ENCODE data around the gene MAPRE3.
"Not testable (repeated sequence)": the region's sequence is repeated elsewhere in the genome, so short reads cannot be mapped to it uniquely, and the experiment has no call there.

The MAPRE3 gene

GRCh38 chr2:26970244-26970927 lies at the start of gene MAPRE3:
Gene MAPRE3 (plus strand): TSS chr2:26970637. CDS start chr2:27022219, 51,582 bp downstream.
- DNase-seq (ENCODE audit: extremely low spot score, insufficient read length, low read depth), result peak; percentile 88
- FAIRE-seq, result peak; percentile 18

DNA sequence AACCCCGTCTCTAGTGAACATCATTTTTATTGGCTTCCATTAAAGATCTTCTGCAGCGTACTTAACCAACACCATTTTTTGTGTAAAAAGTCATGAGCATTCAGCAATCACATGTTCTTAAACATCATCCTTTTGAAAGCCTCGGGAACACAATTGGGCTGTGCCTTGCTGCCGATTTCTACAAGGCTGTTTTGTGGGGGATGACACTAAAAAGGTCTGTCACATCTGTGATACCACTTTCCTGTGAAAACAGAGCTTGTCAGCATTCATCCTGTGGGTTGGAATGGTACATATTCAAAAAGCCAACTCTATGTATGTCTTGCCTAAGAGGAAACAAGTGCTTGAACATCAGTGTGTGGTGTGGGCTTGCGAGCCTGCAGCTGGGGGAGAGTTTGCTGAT lies 49.1 kb upstream of the MAPRE3 start:
- FAIRE-seq (no peak), DNase-seq (ENCODE audit: extremely low spot score, insufficient read length, low read depth) (no peak)

DNA sequence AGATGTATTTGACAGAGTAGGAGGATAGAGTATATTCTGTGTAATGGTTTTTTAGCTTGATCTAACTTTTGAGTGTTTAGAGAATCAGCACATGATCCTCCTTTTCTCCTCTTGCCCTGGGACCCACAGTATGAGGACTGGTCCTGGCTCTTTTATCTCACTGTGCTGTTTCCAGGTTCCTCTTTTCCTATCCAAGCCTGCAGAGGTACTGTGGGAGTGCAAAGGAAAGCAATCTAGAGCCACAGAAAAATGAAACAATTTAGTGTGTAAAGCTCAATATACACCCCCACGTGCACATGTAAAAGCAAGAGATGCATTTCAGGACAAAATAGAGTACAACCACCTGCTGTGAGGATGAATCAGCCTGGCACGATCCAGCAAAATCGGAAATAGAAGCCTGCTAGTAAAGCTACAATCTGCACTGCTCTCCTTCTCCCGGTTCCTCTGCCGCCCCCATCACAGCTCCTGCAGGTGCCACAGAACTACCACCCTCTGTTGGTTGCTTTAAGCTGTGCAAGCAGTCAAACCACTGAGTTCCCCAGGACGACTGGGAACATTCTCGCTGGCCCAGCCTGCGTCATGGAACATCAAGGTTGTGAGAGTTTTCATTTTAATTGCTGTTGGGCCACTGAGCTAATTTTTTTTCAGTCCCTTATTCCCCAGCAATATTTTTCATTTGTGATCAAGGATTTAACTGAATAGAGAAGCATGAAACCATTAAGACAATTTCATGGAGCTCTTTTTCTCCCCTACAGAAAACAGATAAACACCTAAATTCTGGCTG lies 47.8 kb upstream of the MAPRE3 start:
- FAIRE-seq, result peak; percentile 72
- DNase-seq (ENCODE audit: extremely low spot score, insufficient read length, low read depth), result peak; percentile 33

- FAIRE-seq; DNase-seq (ENCODE audit: extremely low spot score, insufficient read length, low read depth): not testable (repeated sequence)
Measured at GRCh38 chr2:26923189-26923466, 47.3 kb upstream of the MAPRE3 start.

DNA sequence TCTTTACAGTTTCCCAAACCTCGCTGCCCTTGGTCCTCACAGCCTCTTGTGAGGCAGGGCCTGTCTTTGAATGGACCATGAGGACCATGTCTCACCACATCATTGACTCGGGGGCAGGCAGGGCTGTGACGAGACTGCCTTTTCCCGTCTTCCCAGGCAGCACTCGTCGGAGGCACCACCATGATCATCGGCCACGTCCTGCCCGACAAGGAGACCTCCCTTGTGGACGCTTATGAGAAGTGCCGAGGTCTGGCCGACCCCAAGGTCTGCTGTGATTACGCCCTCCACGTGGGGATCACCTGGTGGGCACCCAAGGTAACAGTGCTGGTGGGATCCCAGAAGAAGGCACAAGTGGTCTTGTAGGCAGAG lies 45.7 kb upstream of the MAPRE3 start:
- FAIRE-seq (no peak), DNase-seq (ENCODE audit: extremely low spot score, insufficient read length, low read depth) (no peak)

- no peak for DNase-seq (ENCODE audit: extremely low spot score, insufficient read length, low read depth)
- FAIRE-seq, result no peak
Measured at GRCh38 chr2:26925100-26925791, 45.2 kb upstream of the MAPRE3 start.

DNA sequence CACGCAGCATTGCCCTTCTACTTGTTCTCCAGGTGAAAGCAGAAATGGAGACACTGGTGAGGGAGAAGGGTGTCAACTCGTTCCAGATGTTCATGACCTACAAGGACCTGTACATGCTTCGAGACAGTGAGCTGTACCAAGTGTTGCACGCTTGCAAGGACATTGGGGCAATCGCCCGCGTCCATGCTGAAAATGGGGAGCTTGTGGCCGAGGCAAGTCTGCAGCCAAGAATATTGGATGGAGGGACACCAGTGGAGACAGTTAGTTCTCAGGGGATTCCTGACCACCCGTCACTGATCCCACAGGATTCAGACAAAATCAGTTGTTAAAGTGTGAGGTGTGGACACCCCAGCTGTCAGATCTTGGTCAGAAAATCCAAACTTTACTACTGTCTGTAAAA lies 43.2 kb upstream of the MAPRE3 start:
- DNase-seq (ENCODE audit: extremely low spot score, insufficient read length, low read depth), result no peak
- FAIRE-seq, result no peak

GRCh38 chr2:26932974-26933373 lies 37.5 kb upstream of the MAPRE3 start:
- FAIRE-seq (no peak), DNase-seq (ENCODE audit: extremely low spot score, insufficient read length, low read depth) (no peak)

DNA sequence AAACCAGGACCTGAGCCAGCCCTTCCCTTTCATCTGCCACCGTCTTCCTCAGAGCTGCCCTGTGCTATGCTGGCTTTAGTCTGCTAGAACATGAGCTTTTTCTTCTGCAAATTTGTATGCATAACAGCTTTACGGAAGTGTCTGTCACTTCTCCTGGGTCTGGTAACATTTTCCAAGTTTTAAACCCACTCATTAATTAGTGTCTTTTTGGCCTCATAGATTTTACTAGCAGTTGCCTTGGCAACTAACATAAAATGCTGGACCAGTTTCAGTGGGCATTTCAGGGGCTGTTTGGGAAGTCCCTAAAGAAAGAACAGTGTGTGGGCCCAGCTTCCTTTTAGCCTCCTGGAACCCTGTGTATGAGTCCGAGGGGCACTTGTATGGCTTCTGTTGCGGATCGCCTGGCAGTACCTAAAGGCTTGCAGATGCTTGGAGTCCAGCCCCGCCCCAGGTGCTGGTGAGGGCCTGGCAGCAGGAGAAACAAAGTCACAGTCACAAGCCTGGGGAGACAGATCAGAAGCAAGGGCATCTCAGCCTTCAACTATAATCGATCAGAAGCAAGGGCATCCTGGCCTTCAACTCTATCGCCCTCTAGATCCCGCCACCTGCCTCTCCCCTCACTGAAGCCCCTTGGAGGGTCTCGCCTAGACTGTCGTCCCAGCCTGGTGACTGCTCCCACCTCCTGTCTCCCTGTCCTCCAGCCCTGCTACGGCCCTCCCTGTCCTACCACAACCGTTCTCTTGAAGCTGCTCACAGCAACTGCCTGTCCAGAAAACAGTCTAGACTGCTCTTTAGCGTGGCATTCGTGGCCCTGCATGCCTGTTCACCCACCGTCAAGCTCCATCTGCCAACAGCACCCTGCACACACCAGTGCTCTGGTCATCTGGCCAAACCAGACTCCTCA lies 36.8 kb upstream of the MAPRE3 start:
- FAIRE-seq, result no peak
- no peak for DNase-seq (ENCODE audit: extremely low spot score, insufficient read length, low read depth)

GRCh38 chr2:26934335-26934724 lies 36.1 kb upstream of the MAPRE3 start:
- DNase-seq (ENCODE audit: extremely low spot score, insufficient read length, low read depth) (no peak), FAIRE-seq (no peak)

DNA sequence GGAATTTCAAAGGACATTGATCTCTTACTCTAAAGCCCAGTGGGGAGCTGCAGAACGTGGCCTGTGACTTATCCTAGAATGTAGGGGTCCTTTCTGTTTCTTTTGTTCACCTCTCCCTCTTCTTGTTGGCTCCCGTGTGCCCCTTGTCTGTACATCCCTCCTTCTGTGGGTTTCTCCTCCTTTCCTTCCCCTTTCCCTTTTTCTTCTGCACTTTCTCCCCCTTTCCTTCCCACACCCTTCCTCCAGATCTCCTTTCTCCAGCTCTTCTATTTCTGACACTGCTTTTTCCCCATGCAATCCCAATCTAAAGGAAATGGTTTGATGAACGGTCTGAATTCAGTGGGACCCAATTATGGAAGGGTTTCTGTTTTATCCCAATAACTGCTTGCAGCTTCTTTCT lies 35.5 kb upstream of the MAPRE3 start:
- DNase-seq (ENCODE audit: extremely low spot score, insufficient read length, low read depth), result no peak
- FAIRE-seq, result no peak

DNA sequence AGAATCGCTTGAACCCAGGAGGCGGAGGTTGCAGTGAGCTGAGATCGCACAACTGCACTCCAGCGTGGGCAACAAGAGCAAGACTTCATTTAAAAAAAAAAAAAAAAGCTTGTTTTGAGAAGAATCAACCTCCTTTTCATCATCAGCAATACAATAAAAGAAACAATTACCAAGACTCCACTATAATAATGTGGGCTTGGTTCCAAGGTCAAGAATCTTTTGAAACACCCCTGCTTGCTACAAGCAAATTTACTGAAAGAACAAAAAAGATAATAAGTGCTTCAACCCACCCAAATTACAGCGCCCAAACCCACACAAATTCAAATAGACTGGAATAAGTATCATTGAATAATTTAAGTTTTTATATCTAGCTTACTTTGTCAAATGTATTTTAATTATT lies 33.6 kb upstream of the MAPRE3 start:
- FAIRE-seq (no peak), DNase-seq (ENCODE audit: extremely low spot score, insufficient read length, low read depth) (no peak)

DNA sequence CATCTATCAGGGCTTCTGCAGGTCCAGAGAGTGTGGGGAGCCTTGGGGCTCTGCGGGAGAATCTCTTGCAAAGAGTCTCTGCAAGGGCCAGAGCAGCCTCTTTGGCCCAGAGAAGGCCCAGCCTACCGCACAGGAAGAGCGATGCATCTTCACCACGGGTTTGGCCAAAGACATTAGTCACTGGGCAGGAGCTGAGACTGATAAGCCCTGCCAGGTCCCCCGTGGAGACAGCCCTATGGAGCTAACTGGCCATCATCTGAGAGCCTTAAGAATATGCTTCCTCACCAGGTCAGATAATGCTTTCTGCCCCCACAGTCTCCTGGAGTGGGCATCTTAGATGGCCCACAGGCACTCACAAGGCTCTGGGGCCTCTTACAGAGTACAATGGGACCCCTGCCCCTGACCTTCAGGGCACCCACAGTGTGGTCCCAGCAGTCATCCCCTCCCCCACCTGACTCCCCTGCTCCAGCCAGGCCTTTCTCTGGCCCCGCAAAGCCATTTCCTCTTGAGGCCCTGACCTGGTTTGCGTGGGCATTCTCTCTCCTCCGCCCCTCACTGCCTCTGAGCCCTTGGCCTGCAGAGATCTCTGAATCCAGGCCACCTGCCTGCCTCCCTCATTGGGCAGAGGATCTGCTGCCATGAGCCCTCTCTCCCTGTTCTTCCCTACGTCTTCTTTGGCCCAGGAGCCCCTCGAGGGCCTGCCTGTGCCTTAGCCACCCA lies 31.9 kb upstream of the MAPRE3 start:
- DNase-seq (ENCODE audit: extremely low spot score, insufficient read length, low read depth), result no peak

GRCh38 chr2:26940001-26940400 lies 30.4 kb upstream of the MAPRE3 start:
- no peak for FAIRE-seq

More for the DNA sequence above, 31.9 kb upstream of the MAPRE3 start:
- FAIRE-seq, result no peak

GRCh38 chr2:26941486-26941885 lies 29.0 kb upstream of the MAPRE3 start:
- FAIRE-seq, result no peak
- DNase-seq (ENCODE audit: extremely low spot score, insufficient read length, low read depth), result no peak

More at GRCh38 chr2:26940001-26940400, 30.4 kb upstream of the MAPRE3 start:
- DNase-seq (ENCODE audit: extremely low spot score, insufficient read length, low read depth), result no peak

- FAIRE-seq, result peak; percentile 59
- peak; percentile 53 for DNase-seq (ENCODE audit: extremely low spot score, insufficient read length, low read depth)
Measured at GRCh38 chr2:26942543-26943295, 27.7 kb upstream of the MAPRE3 start.

DNA sequence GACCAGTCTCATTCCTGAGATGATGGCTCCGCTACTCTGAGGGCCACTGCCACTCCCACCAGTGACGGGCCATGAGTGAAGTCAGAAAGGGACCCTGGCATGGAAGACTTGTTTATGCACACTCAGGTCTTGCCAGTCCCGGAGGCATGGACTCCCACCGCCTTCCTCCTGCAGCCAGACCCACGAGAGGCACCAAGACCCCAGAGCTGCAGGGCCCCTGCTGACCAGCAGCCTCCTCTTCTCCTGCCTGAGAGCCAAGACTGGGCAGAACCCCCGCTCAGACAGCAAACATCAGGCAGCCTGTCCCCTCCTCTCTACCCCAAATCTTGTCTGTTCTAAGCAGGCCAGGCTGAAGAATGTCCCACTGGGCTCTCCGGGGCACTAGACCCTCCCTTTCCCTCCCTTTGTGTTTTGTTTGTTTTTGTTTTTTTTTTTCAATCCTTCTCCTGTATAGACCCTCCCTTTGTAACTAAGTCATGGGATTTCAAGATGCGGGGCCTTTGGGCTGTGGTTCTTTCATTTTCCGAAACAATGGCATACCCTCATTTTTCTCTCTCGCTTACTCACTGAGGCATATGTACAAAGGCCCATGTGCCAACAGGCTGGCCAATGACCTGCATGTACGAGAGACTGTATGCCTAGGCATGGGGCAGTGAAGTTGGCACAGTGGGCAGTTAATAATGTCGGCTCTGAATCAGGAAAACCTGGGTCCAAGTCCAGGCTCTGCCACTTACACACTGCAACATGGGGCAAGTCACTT lies 24.3 kb upstream of the MAPRE3 start:
- DNase-seq (ENCODE audit: extremely low spot score, insufficient read length, low read depth) (no peak), FAIRE-seq (no peak)
